Neural cell (in vitro differentiated cells): ENCODE measurements around the gene GPR173. TPM values are rescaled to one million over a fixed set of nuclear protein-coding genes. Genes with fewer than 3 reads are reported as not detected.

Source experiments
- H2AFZ ChIP-seq: fragments of 200-600, 300-800 bp; sonication (generic), shearing (Covaris generic); 2 replicates; pipeline ENCODE4 v1.6.0; 2014; ENCODE audit warnings: low read depth, mild to moderate bottlenecking, antibody characterized with exemption, low read length, moderate library complexity
- H3F3A ChIP-seq: fragments of 200-600 bp; shearing (Covaris generic); 2 replicates; pipeline ENCODE4 v1.6.1; 2016; ENCODE audit warnings: mild to moderate bottlenecking, moderate library complexity, mixed read lengths, antibody characterized with exemption, low read length; ENCODE audit not compliant: insufficient read depth, poor library complexity, severe bottlenecking
- H3K27ac ChIP-seq: fragments of 200-600, 300-800 bp; sonication (generic), shearing (Covaris generic); 2 replicates; pipeline ENCODE4 v1.5.1; 2014; ENCODE audit warnings: mild to moderate bottlenecking, low read length, moderate library complexity
- H3K27me3 ChIP-seq: fragments of 300-800, 200-600 bp; sonication (generic), shearing (Covaris generic); 2 replicates; pipeline ENCODE4 v1.6.0; 2014; ENCODE audit warnings: mild to moderate bottlenecking, low read depth, low read length, moderate library complexity; ENCODE audit not compliant: insufficient read depth
- H3K36me3 ChIP-seq: fragments of 300-800, 200-600 bp; sonication (generic), shearing (Covaris generic); 2 replicates; pipeline ENCODE4 v1.5.1; 2014; ENCODE audit warnings: mild to moderate bottlenecking, antibody characterized with exemption, low read length, moderate library complexity; ENCODE audit not compliant: insufficient read depth
- H3K4me2 ChIP-seq: fragments of 300-800, 200-600 bp; sonication (generic), shearing (Covaris generic); 2 replicates; pipeline ENCODE4 v1.6.0; 2014; ENCODE audit warnings: mild to moderate bottlenecking, low read length
- H3K4me3 ChIP-seq: fragments of 300-800, 200-600 bp; sonication (generic), shearing (Covaris generic); 2 replicates; pipeline ENCODE4 v1.5.1; 2014; ENCODE audit warnings: mild to moderate bottlenecking, low read length, moderate library complexity
- H3K79me2 ChIP-seq: fragments of 200-600 bp; shearing (Covaris generic); replicated peaks from 2 replicates; pipeline ENCODE4 v1.6.0; 2014; ENCODE audit warnings: mild to moderate bottlenecking, low read length, moderate library complexity; ENCODE audit not compliant: insufficient read depth
- H3K9ac ChIP-seq: fragments of 300-800, 200-600 bp; sonication (generic), shearing (Covaris generic); 2 replicates; pipeline ENCODE4 v1.6.1; 2016; ENCODE audit warnings: mild to moderate bottlenecking, low read length, mixed read lengths
- H3K9me2 ChIP-seq: fragments of 200-600 bp; shearing (Covaris generic); 2 replicates; pipeline ENCODE4 v1.6.1; 2016; ENCODE audit warnings: mild to moderate bottlenecking, low read length, mixed read lengths; ENCODE audit not compliant: insufficient read depth
- H3K9me3 ChIP-seq: fragments of 200-600, 300-800 bp; sonication (generic), shearing (Covaris generic); 2 replicates; pipeline ENCODE4 v1.6.1; 2016; ENCODE audit warnings: mild to moderate bottlenecking, mixed run types, low read length, moderate library complexity, mixed read lengths
- H4K20me1 ChIP-seq: fragments of 200-600 bp; shearing (Covaris generic); 2 replicates; pipeline ENCODE4 v1.6.1; 2016; ENCODE audit warnings: mild to moderate bottlenecking, mixed run types; ENCODE audit not compliant: insufficient read depth
- EP300 ChIP-seq: fragments of 450-650 bp; conservative IDR thresholded peaks from 2 replicates; pipeline ENCODE4 v1.6.1; 2014; ENCODE audit warnings: antibody characterized with exemption, mild to moderate bottlenecking, moderate library complexity; ENCODE audit not compliant: poor library complexity, severe bottlenecking
- EZH2 ChIP-seq: fragments of 200-600, 300-800 bp; shearing (Covaris generic), sonication (generic); IDR thresholded peaks from 2 replicates; pipeline ENCODE4 v1.6.1; 2014; ENCODE audit warnings: antibody characterized with exemption, low read length, borderline replicate concordance, mild to moderate bottlenecking; ENCODE audit not compliant: insufficient read depth, poor library complexity, severe bottlenecking
- RAD21 ChIP-seq: fragments of 450-650 bp; conservative IDR thresholded peaks from 2 replicates; pipeline ENCODE4 v1.6.1; 2014; ENCODE audit warnings: antibody characterized with exemption, mild to moderate bottlenecking, moderate library complexity
- TAF1 ChIP-seq: IDR thresholded peaks from 2 replicates; pipeline ENCODE4 v1.6.1; 2012; ENCODE audit warnings: low read depth
- polyA plus RNA-seq: library from polyadenylated mRNA; depleted of rRNA; stranded (reverse); fragments of >200 nt; gene quantifications from 2 replicates; pipeline ENCODE4 v1.2.3, GENCODE V29; 2014
- TF ChIP-seq, protein P1 (sequence below): IDR thresholded peaks from 2 replicates; pipeline ENCODE4 v1.6.1; 2012; ENCODE audit warnings: borderline replicate concordance
- TF ChIP-seq, protein P2 (sequence below): fragments of 450-650 bp; IDR thresholded peaks from 2 replicates; pipeline ENCODE4 v1.5.1; 2014; ENCODE audit warnings: antibody characterized with exemption, mild to moderate bottlenecking, moderate library complexity; ENCODE audit not compliant: poor library complexity, severe bottlenecking

The GPR173 gene
- polyA plus RNA-seq, 1 donor from 2014 or later, result 26.9 TPM

GRCh38 chrX:53039236-53039635 lies 9.4 kb upstream of the GPR173 start:
- Histone ChIP-seq H3K36me3 (no peaks in the 10 kb centered on the region), H2AFZ (no peak overlapping the region), H3K4me3 (no peak overlapping the region), H4K20me1 (no peaks in the 10 kb centered on the region), H3K27ac (no peak overlapping the region), H3K27me3 (no peaks in the 10 kb centered on the region), H3K4me2 (no peak overlapping the region), H3K9me3 (no peaks in the 10 kb centered on the region), H3F3A (no peaks in the 10 kb centered on the region), H3K79me2 (no peaks in the 10 kb centered on the region), H3K9ac (no peak overlapping the region), H3K9me2 (no peaks in the 10 kb centered on the region)
- TF ChIP-seq, protein P1, sequence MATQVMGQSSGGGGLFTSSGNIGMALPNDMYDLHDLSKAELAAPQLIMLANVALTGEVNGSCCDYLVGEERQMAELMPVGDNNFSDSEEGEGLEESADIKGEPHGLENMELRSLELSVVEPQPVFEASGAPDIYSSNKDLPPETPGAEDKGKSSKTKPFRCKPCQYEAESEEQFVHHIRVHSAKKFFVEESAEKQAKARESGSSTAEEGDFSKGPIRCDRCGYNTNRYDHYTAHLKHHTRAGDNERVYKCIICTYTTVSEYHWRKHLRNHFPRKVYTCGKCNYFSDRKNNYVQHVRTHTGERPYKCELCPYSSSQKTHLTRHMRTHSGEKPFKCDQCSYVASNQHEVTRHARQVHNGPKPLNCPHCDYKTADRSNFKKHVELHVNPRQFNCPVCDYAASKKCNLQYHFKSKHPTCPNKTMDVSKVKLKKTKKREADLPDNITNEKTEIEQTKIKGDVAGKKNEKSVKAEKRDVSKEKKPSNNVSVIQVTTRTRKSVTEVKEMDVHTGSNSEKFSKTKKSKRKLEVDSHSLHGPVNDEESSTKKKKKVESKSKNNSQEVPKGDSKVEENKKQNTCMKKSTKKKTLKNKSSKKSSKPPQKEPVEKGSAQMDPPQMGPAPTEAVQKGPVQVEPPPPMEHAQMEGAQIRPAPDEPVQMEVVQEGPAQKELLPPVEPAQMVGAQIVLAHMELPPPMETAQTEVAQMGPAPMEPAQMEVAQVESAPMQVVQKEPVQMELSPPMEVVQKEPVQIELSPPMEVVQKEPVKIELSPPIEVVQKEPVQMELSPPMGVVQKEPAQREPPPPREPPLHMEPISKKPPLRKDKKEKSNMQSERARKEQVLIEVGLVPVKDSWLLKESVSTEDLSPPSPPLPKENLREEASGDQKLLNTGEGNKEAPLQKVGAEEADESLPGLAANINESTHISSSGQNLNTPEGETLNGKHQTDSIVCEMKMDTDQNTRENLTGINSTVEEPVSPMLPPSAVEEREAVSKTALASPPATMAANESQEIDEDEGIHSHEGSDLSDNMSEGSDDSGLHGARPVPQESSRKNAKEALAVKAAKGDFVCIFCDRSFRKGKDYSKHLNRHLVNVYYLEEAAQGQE, result no peak

DNA sequence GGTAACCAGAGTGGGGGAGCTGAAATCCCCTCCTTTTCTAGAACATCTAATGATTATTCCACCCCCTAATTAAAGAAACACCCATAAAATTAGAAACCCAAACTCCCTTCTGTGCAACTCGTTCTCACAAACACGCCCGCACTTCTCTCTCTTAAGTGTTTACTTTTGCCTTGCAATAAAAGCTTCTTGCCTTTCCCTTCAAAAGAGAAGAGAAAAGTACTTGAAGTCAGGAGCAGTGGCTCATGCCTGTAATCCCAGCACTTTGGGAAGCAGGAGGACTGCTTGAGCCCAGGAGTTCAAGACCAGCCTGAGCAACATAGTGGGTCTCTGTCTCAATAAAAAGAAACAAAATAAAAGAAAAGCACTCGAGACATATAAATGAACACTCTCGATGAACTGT lies 3.6 kb upstream of the GPR173 start:
- Histone ChIP-seq H3K36me3 (no peaks in the 10 kb centered on the region), H3K4me2 (no peak overlapping the region), H3K27ac (no peak overlapping the region), H2AFZ (no peak overlapping the region), H3K9me3 (no peaks in the 10 kb centered on the region), H4K20me1 (no peaks in the 10 kb centered on the region), H3K9me2 (no peaks in the 10 kb centered on the region), H3K4me3 (no peak overlapping the region), H3K79me2 (peaks cover 10% of the 10 kb centered on the region), H3K9ac (no peak overlapping the region), H3K27me3 (no peaks in the 10 kb centered on the region), H3F3A (no peaks in the 10 kb centered on the region)
- TF ChIP-seq TAF1 (no peak), EP300 (no peak), EZH2 (no peak)
- TF ChIP-seq, protein P1, result no peak

DNA sequence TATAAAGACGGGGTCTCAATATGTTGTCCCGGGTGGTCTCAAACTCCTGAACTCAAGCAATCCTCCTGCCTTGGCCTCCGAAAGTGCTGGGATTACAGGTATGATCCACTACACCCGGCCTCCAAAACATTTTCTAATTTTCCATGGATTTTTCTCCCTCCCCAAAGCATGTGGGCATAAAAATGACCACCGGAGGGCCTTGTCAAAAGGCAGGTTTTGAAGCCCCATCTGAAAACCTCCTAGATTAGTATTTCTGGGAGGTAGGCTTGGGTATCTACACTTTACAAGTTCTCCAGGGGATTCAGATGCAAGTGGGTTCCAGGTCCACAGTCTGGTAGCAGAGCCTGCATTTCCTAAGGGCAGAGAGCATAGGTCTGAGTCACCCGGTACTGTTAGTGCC lies 1.4 kb upstream of the GPR173 start:
- Histone ChIP-seq H3K9ac (peak overlapping the region; percentile 64), H3K27me3 (no peaks in the 10 kb centered on the region), H4K20me1 (no peaks in the 10 kb centered on the region), H3K9me3 (no peaks in the 10 kb centered on the region), H3K4me3 (no peak overlapping the region), H2AFZ (no peak overlapping the region), H3K4me2 (no peak overlapping the region), H3K9me2 (no peaks in the 10 kb centered on the region), H3K79me2 (peaks cover 32% of the 10 kb centered on the region), H3F3A (no peaks in the 10 kb centered on the region), H3K27ac (no peak overlapping the region), H3K36me3 (no peaks in the 10 kb centered on the region)
- TF ChIP-seq, protein P1, result no peak
- no peak for TF ChIP-seq RAD21
- TF ChIP-seq, protein P2, sequence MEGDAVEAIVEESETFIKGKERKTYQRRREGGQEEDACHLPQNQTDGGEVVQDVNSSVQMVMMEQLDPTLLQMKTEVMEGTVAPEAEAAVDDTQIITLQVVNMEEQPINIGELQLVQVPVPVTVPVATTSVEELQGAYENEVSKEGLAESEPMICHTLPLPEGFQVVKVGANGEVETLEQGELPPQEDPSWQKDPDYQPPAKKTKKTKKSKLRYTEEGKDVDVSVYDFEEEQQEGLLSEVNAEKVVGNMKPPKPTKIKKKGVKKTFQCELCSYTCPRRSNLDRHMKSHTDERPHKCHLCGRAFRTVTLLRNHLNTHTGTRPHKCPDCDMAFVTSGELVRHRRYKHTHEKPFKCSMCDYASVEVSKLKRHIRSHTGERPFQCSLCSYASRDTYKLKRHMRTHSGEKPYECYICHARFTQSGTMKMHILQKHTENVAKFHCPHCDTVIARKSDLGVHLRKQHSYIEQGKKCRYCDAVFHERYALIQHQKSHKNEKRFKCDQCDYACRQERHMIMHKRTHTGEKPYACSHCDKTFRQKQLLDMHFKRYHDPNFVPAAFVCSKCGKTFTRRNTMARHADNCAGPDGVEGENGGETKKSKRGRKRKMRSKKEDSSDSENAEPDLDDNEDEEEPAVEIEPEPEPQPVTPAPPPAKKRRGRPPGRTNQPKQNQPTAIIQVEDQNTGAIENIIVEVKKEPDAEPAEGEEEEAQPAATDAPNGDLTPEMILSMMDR, result peak; percentile 14
